Epithelial cell of proximal tubule (primary cell): ENCODE results near the gene MAP3K12. TPM values are rescaled to one million over a fixed set of nuclear protein-coding genes. Genes with fewer than 3 reads are reported as not detected.

Source experiments
- DNase-seq: peaks from one replicate; pipeline ENCODE4 v3.0.0-alpha.2; 2011; ENCODE audit warnings: low read depth
- H3K4me3 ChIP-seq: 2 replicates; pipeline ENCODE4 v1.5.1; 2011; ENCODE audit warnings: low read depth, mild to moderate bottlenecking, low read length
- CTCF ChIP-seq: conservative IDR thresholded peaks from 2 replicates; pipeline ENCODE4 v1.5.1; 2012; ENCODE audit warnings: low read depth, mild to moderate bottlenecking, low read length
- total RNA-seq: library from RNA; depleted of rRNA; stranded (reverse); fragments of >200 nt; gene quantifications from 2 replicates; pipeline ENCODE4 v1.2.3, GENCODE V29; 2015

Gene MAP3K12
- total RNA-seq, 1 donor from 2014 or later = 16.7 TPM

GRCh38 chr12:53430116-53430515, 69.1 kb downstream of the MAP3K12 start:
- TF ChIP-seq CTCF = no peak
- H3K4me3 ChIP-seq = no peak overlapping the region
- no peak for DNase-seq

Other genes starting within 250 kb of the MAP3K12 start
- gene ESPL1, start 231.2 kb downstream of the MAP3K12 start, total RNA-seq = 32.0 and 40.1 TPM in 2 replicates
- gene PFDN5, start 203.9 kb downstream of the MAP3K12 start, total RNA-seq = 353 and 443 TPM in 2 replicates
- 65.3 and 70.9 TPM in 2 replicates for gene MYG1, start 199.8 kb downstream of the MAP3K12 start, total RNA-seq
- 80.3 and 84.5 TPM in 2 replicates for gene AAAS, start 177.8 kb downstream of the MAP3K12 start, total RNA-seq
- not detected in 2 replicates for gene SP7, start 163.1 kb downstream of the MAP3K12 start, total RNA-seq
- 29.2 and 33.6 TPM in 2 replicates for gene SP1, start 119.3 kb downstream of the MAP3K12 start, total RNA-seq
- gene AMHR2, start 75.6 kb downstream of the MAP3K12 start, total RNA-seq = not detected in 2 replicates
- gene PRR13, start 57.7 kb downstream of the MAP3K12 start, total RNA-seq = 132 and 137 TPM in 2 replicates
- gene PCBP2, start 47.4 kb downstream of the MAP3K12 start, total RNA-seq = 153 and 169 TPM in 2 replicates
- 51.9 and 78.2 TPM in 2 replicates for gene TARBP2, start 1.8 kb upstream of the MAP3K12 start, total RNA-seq
- not detected in 2 replicates for gene NPFF, start 8.0 kb upstream of the MAP3K12 start, total RNA-seq
- gene ATF7, start 126.9 kb upstream of the MAP3K12 start, total RNA-seq = 8.8 and 9.2 TPM in 2 replicates
- gene ATP5MC2, start 176.6 kb upstream of the MAP3K12 start, total RNA-seq = 311 and 313 TPM in 2 replicates
- gene CALCOCO1, start 228.0 kb upstream of the MAP3K12 start, total RNA-seq = 16.8 and 41.2 TPM in 2 replicates